AG10803 (cell line): ENCODE data around the gene CSRNP3.

ENCODE experiments used
- DNase-seq: peaks from one replicate; pipeline ENCODE4 v3.0.0; 2010; ENCODE audit warnings: low read depth
- H3K4me3 ChIP-seq: 2 replicates; pipeline ENCODE4 v1.5.1; 2011; ENCODE audit warnings: mild to moderate bottlenecking, low read length, control low read depth
- TF ChIP-seq, protein P1 (sequence below): conservative IDR thresholded peaks from 2 replicates; pipeline ENCODE4 v1.5.1; 2011; ENCODE audit warnings: mild to moderate bottlenecking, low read length, control low read depth, inconsistent platforms

Gene CSRNP3

GRCh38 chr2:165431014-165431413 lies 38.5 kb upstream of the CSRNP3 start:
- no peak for DNase-seq
- H3K4me3 ChIP-seq: no peak overlapping the region
- TF ChIP-seq, protein P1, sequence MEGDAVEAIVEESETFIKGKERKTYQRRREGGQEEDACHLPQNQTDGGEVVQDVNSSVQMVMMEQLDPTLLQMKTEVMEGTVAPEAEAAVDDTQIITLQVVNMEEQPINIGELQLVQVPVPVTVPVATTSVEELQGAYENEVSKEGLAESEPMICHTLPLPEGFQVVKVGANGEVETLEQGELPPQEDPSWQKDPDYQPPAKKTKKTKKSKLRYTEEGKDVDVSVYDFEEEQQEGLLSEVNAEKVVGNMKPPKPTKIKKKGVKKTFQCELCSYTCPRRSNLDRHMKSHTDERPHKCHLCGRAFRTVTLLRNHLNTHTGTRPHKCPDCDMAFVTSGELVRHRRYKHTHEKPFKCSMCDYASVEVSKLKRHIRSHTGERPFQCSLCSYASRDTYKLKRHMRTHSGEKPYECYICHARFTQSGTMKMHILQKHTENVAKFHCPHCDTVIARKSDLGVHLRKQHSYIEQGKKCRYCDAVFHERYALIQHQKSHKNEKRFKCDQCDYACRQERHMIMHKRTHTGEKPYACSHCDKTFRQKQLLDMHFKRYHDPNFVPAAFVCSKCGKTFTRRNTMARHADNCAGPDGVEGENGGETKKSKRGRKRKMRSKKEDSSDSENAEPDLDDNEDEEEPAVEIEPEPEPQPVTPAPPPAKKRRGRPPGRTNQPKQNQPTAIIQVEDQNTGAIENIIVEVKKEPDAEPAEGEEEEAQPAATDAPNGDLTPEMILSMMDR: no peak

GRCh38 chr2:165432234-165432966 lies 37.1 kb upstream of the CSRNP3 start:
- H3K4me3 ChIP-seq: no peak overlapping the region
- no peak for DNase-seq
- TF ChIP-seq, protein P1: no peak

- no peak for DNase-seq
- H3K4me3 ChIP-seq: no peak overlapping the region
- TF ChIP-seq, protein P1: no peak
These were observed 34.5 kb upstream of the CSRNP3 start for GRCh38 chr2:165434865-165435496.

DNA sequence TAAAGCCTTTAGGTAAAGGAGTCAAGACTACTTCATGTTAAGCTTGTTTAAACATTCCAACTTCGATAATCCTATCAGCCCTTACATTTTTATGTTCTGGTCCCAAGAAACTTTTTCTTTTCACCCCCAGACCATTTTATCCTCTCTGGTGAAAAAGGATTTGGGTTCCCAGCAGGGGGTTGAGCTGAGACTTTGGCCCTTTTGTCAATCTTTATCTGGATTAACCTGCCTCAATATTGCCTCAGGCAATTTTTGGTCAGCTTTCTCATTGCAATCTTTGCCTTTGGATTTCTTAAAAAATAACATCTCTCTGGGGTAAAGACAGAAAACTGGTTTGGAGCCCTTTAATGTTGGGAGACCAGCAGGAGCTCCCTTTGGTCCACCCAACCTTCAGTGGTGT lies 33.9 kb upstream of the CSRNP3 start:
- DNase-seq: no peak
- TF ChIP-seq, protein P1: no peak
- no peak overlapping the region for H3K4me3 ChIP-seq

DNA sequence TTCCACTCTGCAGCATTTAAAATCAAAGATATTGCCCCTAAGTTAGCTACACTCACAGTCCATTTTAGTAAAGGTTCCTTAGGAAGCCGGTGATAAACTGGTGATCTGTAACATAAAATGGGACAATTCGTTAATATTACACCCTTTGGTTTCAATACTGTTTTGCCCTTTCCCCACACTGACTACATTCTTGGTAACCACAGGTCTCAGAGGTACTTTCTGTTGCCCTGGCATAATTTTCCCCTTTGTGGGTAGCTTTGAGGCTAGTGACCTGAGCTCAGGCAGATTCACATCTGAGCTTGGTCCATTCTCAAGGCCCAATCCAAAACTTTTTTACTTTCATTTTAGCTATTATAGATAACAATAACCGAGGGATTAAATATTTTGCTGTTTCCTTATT lies 32.9 kb upstream of the CSRNP3 start:
- TF ChIP-seq, protein P1: no peak
- no peak overlapping the region for H3K4me3 ChIP-seq
- no peak for DNase-seq

- no peak overlapping the region for H3K4me3 ChIP-seq
- DNase-seq: peak; percentile 84
- TF ChIP-seq, protein P1: no peak
These were observed 29.1 kb upstream of the CSRNP3 start for GRCh38 chr2:165440367-165440766.

GRCh38 chr2:165443511-165443910 lies 26.0 kb upstream of the CSRNP3 start:
- no peak for DNase-seq
- TF ChIP-seq, protein P1: no peak
- H3K4me3 ChIP-seq: no peak overlapping the region
